Left ventricle myocardium inferior (tissue), 1 donor: Measurements from ENCODE around the gene PROM2. TPM values are rescaled to one million over a fixed set of nuclear protein-coding genes. Genes with fewer than 3 reads are reported as not detected.

Experiments used
- DNase-seq: peaks from one replicate; pipeline ENCODE4 v3.0.0-alpha.2; 2020
- H3K27ac ChIP-seq: fragments of 200-600 bp; replicated peaks from 2 replicates; pipeline ENCODE4 v1.8.0; 2021
- H3K27me3 ChIP-seq: fragments of 200-600 bp; 2 replicates; pipeline ENCODE4 v1.8.0; 2021; ENCODE audit warnings: low read depth
- H3K36me3 ChIP-seq: fragments of 200-600 bp; 2 replicates; pipeline ENCODE4 v1.8.0; 2021
- H3K4me1 ChIP-seq: fragments of 200-600 bp; 2 replicates; pipeline ENCODE4 v1.8.0; 2021
- H3K4me3 ChIP-seq: fragments of 200-600 bp; 2 replicates; pipeline ENCODE4 v1.8.0; 2021; ENCODE audit warnings: mild to moderate bottlenecking, moderate library complexity
- H3K9me3 ChIP-seq: fragments of 200-600 bp; replicated peaks from 2 replicates; pipeline ENCODE4 v1.8.0; 2021
- intact Hi-C: fragments of 100-400 bp; cut with micrococcal nuclease; formaldehyde crosslinking; loops from one replicate; pipeline ENCODE4 v1.11.0; 2022
- total RNA-seq: library from RNA; stranded (reverse); fragmentation: NEBNext Ultra II Directional; extraction: Animal tissue kit (Norgen Biotek cat#: 25700); gene quantifications from one replicate; pipeline ENCODE4 v1.2.1, GENCODE V29; 2021
- TF ChIP-seq, protein P1 (sequence below): fragments of 200-600 bp; IDR thresholded peaks from 2 replicates; pipeline ENCODE4 v1.8.0; 2021; ENCODE audit warnings: antibody characterized with exemption, mild to moderate bottlenecking, borderline replicate concordance
- donor health status: DM: no; HTN: yes; CAD: no; lungs with severe emphysema.

PROM2 gene
- total RNA-seq, 1 donor from 2014 or later = 1.4 TPM

DNA sequence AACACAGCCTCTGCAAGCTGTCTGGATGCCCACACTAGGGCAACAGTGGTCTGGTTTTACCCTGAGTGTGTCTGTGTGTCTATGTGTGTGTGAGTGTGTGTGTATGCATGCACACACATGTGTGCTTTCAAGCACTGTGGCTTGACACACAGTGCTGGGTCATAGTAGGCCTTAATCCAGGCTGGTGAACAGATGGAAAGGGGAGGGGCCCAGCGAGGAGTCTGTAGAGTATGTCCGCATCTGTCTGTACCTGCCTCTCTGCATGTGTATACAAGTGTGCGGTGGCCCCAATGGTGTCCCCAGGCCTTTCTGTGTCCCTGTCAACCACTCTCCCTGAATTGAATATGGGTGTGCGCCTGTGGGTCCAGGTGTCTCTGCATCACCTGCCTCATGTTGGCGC is 13.6 kb downstream of the PROM2 start:
- H3K36me3 ChIP-seq = peaks cover 3% of the 10 kb centered on the region
- intact Hi-C loops = no loop called here
- H3K4me1 ChIP-seq = no peaks in the 10 kb centered on the region
- no peaks in the 10 kb centered on the region for H3K27me3 ChIP-seq
- H3K9me3 ChIP-seq = peaks cover 28% of the 10 kb centered on the region
- DNase-seq = no peak
- TF ChIP-seq, protein P1, sequence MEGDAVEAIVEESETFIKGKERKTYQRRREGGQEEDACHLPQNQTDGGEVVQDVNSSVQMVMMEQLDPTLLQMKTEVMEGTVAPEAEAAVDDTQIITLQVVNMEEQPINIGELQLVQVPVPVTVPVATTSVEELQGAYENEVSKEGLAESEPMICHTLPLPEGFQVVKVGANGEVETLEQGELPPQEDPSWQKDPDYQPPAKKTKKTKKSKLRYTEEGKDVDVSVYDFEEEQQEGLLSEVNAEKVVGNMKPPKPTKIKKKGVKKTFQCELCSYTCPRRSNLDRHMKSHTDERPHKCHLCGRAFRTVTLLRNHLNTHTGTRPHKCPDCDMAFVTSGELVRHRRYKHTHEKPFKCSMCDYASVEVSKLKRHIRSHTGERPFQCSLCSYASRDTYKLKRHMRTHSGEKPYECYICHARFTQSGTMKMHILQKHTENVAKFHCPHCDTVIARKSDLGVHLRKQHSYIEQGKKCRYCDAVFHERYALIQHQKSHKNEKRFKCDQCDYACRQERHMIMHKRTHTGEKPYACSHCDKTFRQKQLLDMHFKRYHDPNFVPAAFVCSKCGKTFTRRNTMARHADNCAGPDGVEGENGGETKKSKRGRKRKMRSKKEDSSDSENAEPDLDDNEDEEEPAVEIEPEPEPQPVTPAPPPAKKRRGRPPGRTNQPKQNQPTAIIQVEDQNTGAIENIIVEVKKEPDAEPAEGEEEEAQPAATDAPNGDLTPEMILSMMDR = no peak
- H3K4me3 ChIP-seq = no peak overlapping the region
- H3K27ac ChIP-seq = no peak overlapping the region

DNA sequence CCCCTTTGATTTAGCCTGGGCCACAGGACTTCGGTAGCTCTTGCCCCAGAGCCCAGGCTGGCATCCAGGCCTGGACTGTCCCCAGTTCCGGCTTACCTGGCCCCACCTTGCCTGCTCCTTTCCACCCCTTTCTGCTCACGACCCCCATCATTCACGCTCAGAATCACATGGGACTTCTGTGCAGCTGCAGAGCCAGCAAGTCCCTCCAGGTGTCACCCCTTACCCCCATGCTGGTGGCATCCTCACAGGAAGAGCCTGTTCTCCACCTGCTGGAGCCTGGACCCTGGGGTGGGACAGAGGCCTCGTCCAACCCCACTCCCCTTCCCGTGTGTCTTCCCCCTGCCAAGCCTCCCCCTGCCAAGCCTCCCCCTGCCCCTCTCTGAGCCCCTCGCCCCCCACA is 15.0 kb downstream of the PROM2 start:
- peaks cover 3% of the 10 kb centered on the region for H3K36me3 ChIP-seq
- no peaks in the 10 kb centered on the region for H3K27me3 ChIP-seq
- no peak overlapping the region for H3K27ac ChIP-seq
- intact Hi-C loops = no loop called here
- H3K4me3 ChIP-seq = no peak overlapping the region
- TF ChIP-seq, protein P1 = no peak
- no peak for DNase-seq
- peaks cover 28% of the 10 kb centered on the region for H3K9me3 ChIP-seq
- H3K4me1 ChIP-seq = no peaks in the 10 kb centered on the region

DNA sequence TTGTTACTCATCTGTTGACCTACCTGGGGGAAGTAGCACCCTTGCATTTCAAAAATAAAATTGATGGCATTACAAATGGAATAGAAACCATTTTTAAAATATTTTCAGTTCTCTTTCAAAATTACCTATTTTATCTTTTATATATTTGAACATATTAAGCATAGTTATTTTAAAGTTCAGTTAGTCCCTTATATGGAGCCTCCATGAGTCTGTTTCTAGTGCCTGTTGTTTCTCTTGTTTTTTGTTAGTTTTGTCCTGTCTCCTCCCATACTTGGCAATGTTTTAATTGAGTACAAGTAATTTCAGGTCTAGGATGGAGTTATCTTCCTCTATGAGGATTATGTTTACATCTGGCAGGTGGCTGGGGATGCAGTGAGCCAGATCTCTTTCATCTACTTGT is 17.0 kb downstream of the PROM2 start:
- H3K9me3 ChIP-seq = peaks cover 28% of the 10 kb centered on the region
- peaks cover 3% of the 10 kb centered on the region for H3K36me3 ChIP-seq
- no peak for DNase-seq
- H3K27me3 ChIP-seq = peaks cover 17% of the 10 kb centered on the region
- no peak overlapping the region for H3K27ac ChIP-seq
- TF ChIP-seq, protein P1 = no peak
- H3K4me1 ChIP-seq = no peaks in the 10 kb centered on the region
- intact Hi-C loops = no loop called here
- no peak overlapping the region for H3K4me3 ChIP-seq

DNA sequence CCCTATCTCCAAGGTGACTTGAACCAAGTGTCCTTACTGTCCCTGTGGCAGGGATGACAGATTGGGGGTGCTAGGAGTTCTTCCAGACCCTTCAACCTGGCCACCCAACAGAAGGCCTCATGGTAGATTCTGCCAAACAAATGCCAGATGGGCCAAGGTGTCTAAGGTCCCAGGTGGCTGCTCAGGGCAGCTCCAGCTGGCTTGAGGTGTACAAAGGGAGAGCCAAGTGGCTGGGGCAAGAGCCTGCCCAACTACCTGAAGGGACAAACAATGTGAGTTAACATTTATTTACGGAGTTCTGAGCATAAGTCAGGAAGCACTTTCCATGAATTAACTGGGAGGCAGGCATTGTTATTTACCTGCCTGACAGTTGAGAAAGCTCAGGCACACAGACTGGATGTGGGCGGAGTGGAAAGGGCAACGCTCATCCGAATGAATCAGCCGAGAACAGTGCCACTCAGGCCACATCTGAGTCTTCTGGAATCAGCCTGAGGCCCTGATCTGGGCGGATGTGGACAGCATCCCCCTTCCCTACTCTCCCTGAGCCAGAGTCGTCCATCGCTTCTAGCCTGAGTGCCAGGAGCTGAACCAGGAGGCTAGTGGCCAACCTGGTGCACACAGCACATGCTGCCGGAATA is 18.5 kb downstream of the PROM2 start:
- no peak overlapping the region for H3K4me3 ChIP-seq
- H3K27ac ChIP-seq = no peak overlapping the region
- no peak for DNase-seq
- H3K9me3 ChIP-seq = peaks cover 28% of the 10 kb centered on the region
- no peaks in the 10 kb centered on the region for H3K4me1 ChIP-seq
- H3K27me3 ChIP-seq = peaks cover 32% of the 10 kb centered on the region
- intact Hi-C loops = no loop called here
- TF ChIP-seq, protein P1 = no peak
- H3K36me3 ChIP-seq = peaks cover 3% of the 10 kb centered on the region

DNA sequence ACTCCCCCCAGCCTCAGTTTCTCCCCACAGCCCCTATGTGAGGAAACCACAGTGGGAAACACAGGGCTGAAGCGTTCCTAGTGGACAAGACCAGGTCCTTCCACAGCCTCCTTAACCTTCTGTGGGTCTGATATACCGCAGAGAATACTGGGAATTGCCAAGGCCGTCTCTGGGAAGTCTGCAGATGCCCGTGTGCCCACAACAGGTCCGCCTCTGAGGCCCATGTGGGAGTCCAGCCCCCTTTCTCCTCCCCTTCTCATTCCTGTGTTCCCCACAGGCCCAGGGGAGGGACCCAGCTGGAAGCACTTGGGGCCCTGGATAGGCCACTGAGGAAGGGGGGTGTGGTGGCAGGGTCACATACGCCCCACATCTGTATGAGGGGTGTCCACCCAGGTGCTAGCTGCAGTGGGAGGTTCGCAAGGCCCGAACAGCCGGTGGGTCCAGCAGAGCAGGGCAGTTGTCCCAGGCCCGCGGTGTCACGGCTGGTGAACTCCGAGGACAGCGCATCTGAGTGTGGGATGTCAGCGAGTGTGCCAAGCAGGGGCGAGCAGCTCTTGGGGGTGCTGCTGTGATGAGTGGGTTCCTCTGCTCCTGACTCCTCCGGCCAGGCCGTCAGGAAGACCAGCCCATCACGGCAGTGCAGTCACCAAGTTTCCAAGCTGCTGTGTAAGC is 20.5 kb downstream of the PROM2 start:
- TF ChIP-seq, protein P1 = no peak
- H3K27me3 ChIP-seq = peaks cover 52% of the 10 kb centered on the region
- H3K36me3 ChIP-seq = peaks cover 3% of the 10 kb centered on the region
- H3K4me3 ChIP-seq = no peak overlapping the region
- no peak for DNase-seq
- H3K9me3 ChIP-seq = peaks cover 27% of the 10 kb centered on the region
- intact Hi-C loops = no loop called here
- no peak overlapping the region for H3K27ac ChIP-seq
- H3K4me1 ChIP-seq = no peaks in the 10 kb centered on the region
